Activated naive CD4-positive, alpha-beta T cell treated with Interleukin-2 at 50 U/mL for 16 hours (primary cell): ENCODE measurements around the gene ABLIM1.

Experiments used
- DNase-seq: peaks from one replicate; pipeline ENCODE4 v3.0.0-alpha.2; 2020

The ABLIM1 gene

GRCh38 chr10:114401195-114401791 is 256.8 kb downstream of the ABLIM1 start:
- DNase-seq, result no peak

GRCh38 chr10:114400091-114400490 is 258.0 kb downstream of the ABLIM1 start:
- DNase-seq, result no peak

GRCh38 chr10:114399576-114399975 is 258.5 kb downstream of the ABLIM1 start:
- DNase-seq, result no peak

- no peak for DNase-seq
These were observed 259.3 kb downstream of the ABLIM1 start for GRCh38 chr10:114398587-114399331.

- no peak for DNase-seq
These were observed 260.4 kb downstream of the ABLIM1 start for GRCh38 chr10:114397651-114398145.

- DNase-seq, result no peak
These were observed 261.6 kb downstream of the ABLIM1 start for GRCh38 chr10:114396464-114396863.

- no peak for DNase-seq
These were observed 262.6 kb downstream of the ABLIM1 start for GRCh38 chr10:114395366-114396022.

GRCh38 chr10:114394531-114394930 is 263.5 kb downstream of the ABLIM1 start:
- no peak for DNase-seq

GRCh38 chr10:114393886-114394285 is 264.2 kb downstream of the ABLIM1 start:
- no peak for DNase-seq

GRCh38 chr10:114393482-114393881 is 264.6 kb downstream of the ABLIM1 start:
- DNase-seq, result no peak

GRCh38 chr10:114392112-114392835 is 265.8 kb downstream of the ABLIM1 start:
- no peak for DNase-seq

- no peak for DNase-seq
These were observed 266.5 kb downstream of the ABLIM1 start for GRCh38 chr10:114391599-114391998.

- DNase-seq, result no peak
These were observed 268.6 kb downstream of the ABLIM1 start for GRCh38 chr10:114389426-114389825.

- no peak for DNase-seq
These were observed 269.8 kb downstream of the ABLIM1 start for GRCh38 chr10:114388275-114388674.

GRCh38 chr10:114387784-114388183 is 270.3 kb downstream of the ABLIM1 start:
- no peak for DNase-seq

GRCh38 chr10:114386452-114386851 is 271.6 kb downstream of the ABLIM1 start:
- no peak for DNase-seq

GRCh38 chr10:114385557-114385956 is 272.5 kb downstream of the ABLIM1 start:
- no peak for DNase-seq

- no peak for DNase-seq
These were observed 273.5 kb downstream of the ABLIM1 start for GRCh38 chr10:114384601-114385000.

GRCh38 chr10:114384181-114384580 is 273.9 kb downstream of the ABLIM1 start:
- no peak for DNase-seq
